ENCODE measurements around the gene C4orf50.

GRCh38 chr4:6027392-6027791, 9.2 kb upstream of the C4orf50 start:
- TF ChIP-seq CTCF (conservative IDR thresholded peaks at IDR 0.05) = no peak
- no peak for TF ChIP-seq EZH2 (IDR thresholded peaks at IDR 0.05; ENCODE audit: low read depth)

Data from PC-9 (cell line).